WTC11 (cell line): ENCODE measurements around the gene FAM200B. TPM values are rescaled to one million over a fixed set of nuclear protein-coding genes. Genes with fewer than 3 reads are reported as not detected.

Experiments
- ATAC-seq: fragments of 200-7000 bp; cut with Tn5 transposase; 2 replicates; pipeline ENCODE4 v1.10.0; 2021; ENCODE audit warnings: mild to moderate bottlenecking, moderate library complexity
- CTCF ChIA-PET: fragments of 300-600 bp; sonication (Branson Sonifier 250); formaldehyde crosslinking; loops from one replicate; lab custom pipeline; 2021; ENCODE audit warnings: antibody characterized with exemption; lab: Charles Lee
- POLR2A ChIA-PET: fragments of 350-600 bp; sonication (Branson Sonifier 250); formaldehyde crosslinking; loops from one replicate; lab custom pipeline; 2021; ENCODE audit warnings: antibody characterized with exemption; lab: Charles Lee
- DNase-seq: peaks from one replicate; pipeline ENCODE4 v3.0.0; 2021; ENCODE audit warnings: low spot score
- H3K27ac Mint-ChIP-seq: 2 replicates; pipeline ENCODE4 v1.8.0; 2021; ENCODE audit warnings: mixed read lengths
- H3K27me3 Mint-ChIP-seq: 2 replicates; pipeline ENCODE4 v1.8.0; 2021; ENCODE audit warnings: low read depth, mild to moderate bottlenecking, moderate library complexity, mixed read lengths
- H3K36me3 Mint-ChIP-seq: 2 replicates; pipeline ENCODE4 v1.8.0; 2021; ENCODE audit warnings: mixed read lengths
- H3K4me1 Mint-ChIP-seq: 2 replicates; pipeline ENCODE4 v1.8.0; 2022; ENCODE audit warnings: mixed read lengths
- H3K4me3 Mint-ChIP-seq: 2 replicates; pipeline ENCODE4 v1.8.0; 2021; ENCODE audit warnings: mild to moderate bottlenecking, moderate library complexity, mixed read lengths
- H3K9me3 Mint-ChIP-seq: 2 replicates; pipeline ENCODE4 v1.8.0; 2021; ENCODE audit warnings: mixed read lengths
- CREB1 ChIP-seq: sonication (generic); formaldehyde crosslinking; IDR thresholded peaks from 2 replicates; pipeline ENCODE4 v1.8.0; 2023; ENCODE audit warnings: mild to moderate bottlenecking, missing genetic modification reagents
- ETV6 ChIP-seq: sonication (generic); formaldehyde crosslinking; IDR thresholded peaks from 2 replicates; pipeline ENCODE4 v1.8.1; 2022; ENCODE audit warnings: mild to moderate bottlenecking, missing genetic modification reagents
- HMGA2 ChIP-seq: fragments of 250-450 bp; sonication (Bioruptor Pico); IDR thresholded peaks from 2 replicates; pipeline ENCODE4 v1.4.0; 2021; ENCODE audit warnings: mild to moderate bottlenecking, moderate library complexity
- JAZF1 ChIP-seq: fragments of 250-450 bp; sonication (Bioruptor Pico); IDR thresholded peaks from 2 replicates; pipeline ENCODE4 v1.9.0; 2021; ENCODE audit warnings: moderate library complexity, mild to moderate bottlenecking, inconsistent platforms
- NFE2L1 ChIP-seq: sonication (generic); formaldehyde crosslinking; IDR thresholded peaks from 2 replicates; pipeline ENCODE4 v1.8.1; 2023; ENCODE audit warnings: missing genetic modification reagents
- NR2C2 ChIP-seq: sonication (generic); formaldehyde crosslinking; IDR thresholded peaks from 2 replicates; pipeline ENCODE4 v1.8.0; 2022; ENCODE audit warnings: mild to moderate bottlenecking, missing genetic modification reagents
- PRRX2 ChIP-seq: fragments of 250-450 bp; sonication (Bioruptor Pico); IDR thresholded peaks from 2 replicates; pipeline ENCODE4 v1.8.0; 2021; ENCODE audit warnings: mild to moderate bottlenecking
- TEAD4 ChIP-seq: sonication (generic); formaldehyde crosslinking; IDR thresholded peaks from 2 replicates; pipeline ENCODE4 v1.8.0; 2022; ENCODE audit warnings: mild to moderate bottlenecking, missing genetic modification reagents
- TP53 ChIP-seq: sonication (generic); formaldehyde crosslinking; IDR thresholded peaks from 2 replicates; pipeline ENCODE4 v1.8.1; 2023; ENCODE audit warnings: mild to moderate bottlenecking, missing genetic modification reagents
- ZBTB21 ChIP-seq: sonication (generic); formaldehyde crosslinking; IDR thresholded peaks from 2 replicates; pipeline ENCODE4 v1.8.1; 2023; ENCODE audit warnings: mild to moderate bottlenecking, missing genetic modification reagents, borderline replicate concordance
- ZNF138 ChIP-seq: sonication (generic); formaldehyde crosslinking; conservative IDR thresholded peaks from 2 replicates; pipeline ENCODE4 v1.8.1; 2022; ENCODE audit warnings: mild to moderate bottlenecking, moderate library complexity, missing genetic modification reagents
- total RNA-seq: library from RNA; stranded (reverse); gene quantifications from 3 replicates; pipeline ENCODE4 v1.2.3, GENCODE V29; 2021
- TF ChIP-seq, protein P1 (sequence below): sonication (generic); formaldehyde crosslinking; IDR thresholded peaks from 2 replicates; pipeline ENCODE4 v1.8.1; 2022; ENCODE audit warnings: missing genetic modification reagents, borderline replicate concordance
- TF ChIP-seq, protein P2 (sequence below): sonication (generic); formaldehyde crosslinking; IDR thresholded peaks from 2 replicates; pipeline ENCODE4 v1.8.1; 2023; ENCODE audit warnings: mild to moderate bottlenecking, missing genetic modification reagents, borderline replicate concordance
- TF ChIP-seq, protein P3 (sequence below): sonication (generic); formaldehyde crosslinking; IDR thresholded peaks from 2 replicates; pipeline ENCODE4 v1.8.1; 2023; ENCODE audit warnings: mild to moderate bottlenecking, missing genetic modification reagents, moderate library complexity
- TF ChIP-seq, protein P4 (sequence below): sonication (generic); formaldehyde crosslinking; IDR thresholded peaks from 2 replicates; pipeline ENCODE4 v1.8.1; 2023; ENCODE audit warnings: mild to moderate bottlenecking, moderate library complexity, missing genetic modification reagents
- TF ChIP-seq, protein P5 (sequence below): fragments of 250-450 bp; sonication (Bioruptor Pico); IDR thresholded peaks from 2 replicates; pipeline ENCODE4 v1.9.0; 2021; ENCODE audit warnings: mild to moderate bottlenecking
- TF ChIP-seq, protein P6 (sequence below): sonication (generic); formaldehyde crosslinking; IDR thresholded peaks from 2 replicates; pipeline ENCODE4 v1.8.1; 2022; ENCODE audit warnings: mild to moderate bottlenecking, moderate library complexity, missing genetic modification reagents
- TF ChIP-seq, protein P7 (sequence below): fragments of 250-450 bp; sonication (Bioruptor Pico); conservative IDR thresholded peaks from 2 replicates; pipeline ENCODE4 v1.9.0; 2021; ENCODE audit warnings: mild to moderate bottlenecking
- TF ChIP-seq, protein P8 (sequence below): sonication (generic); formaldehyde crosslinking; IDR thresholded peaks from 2 replicates; pipeline ENCODE4 v1.8.1; 2022; ENCODE audit warnings: mild to moderate bottlenecking, missing genetic modification reagents, moderate library complexity, borderline replicate concordance

FAM200B gene
- total RNA-seq, 1 experiment from 2014 or later, result 28.4 TPM

DNA sequence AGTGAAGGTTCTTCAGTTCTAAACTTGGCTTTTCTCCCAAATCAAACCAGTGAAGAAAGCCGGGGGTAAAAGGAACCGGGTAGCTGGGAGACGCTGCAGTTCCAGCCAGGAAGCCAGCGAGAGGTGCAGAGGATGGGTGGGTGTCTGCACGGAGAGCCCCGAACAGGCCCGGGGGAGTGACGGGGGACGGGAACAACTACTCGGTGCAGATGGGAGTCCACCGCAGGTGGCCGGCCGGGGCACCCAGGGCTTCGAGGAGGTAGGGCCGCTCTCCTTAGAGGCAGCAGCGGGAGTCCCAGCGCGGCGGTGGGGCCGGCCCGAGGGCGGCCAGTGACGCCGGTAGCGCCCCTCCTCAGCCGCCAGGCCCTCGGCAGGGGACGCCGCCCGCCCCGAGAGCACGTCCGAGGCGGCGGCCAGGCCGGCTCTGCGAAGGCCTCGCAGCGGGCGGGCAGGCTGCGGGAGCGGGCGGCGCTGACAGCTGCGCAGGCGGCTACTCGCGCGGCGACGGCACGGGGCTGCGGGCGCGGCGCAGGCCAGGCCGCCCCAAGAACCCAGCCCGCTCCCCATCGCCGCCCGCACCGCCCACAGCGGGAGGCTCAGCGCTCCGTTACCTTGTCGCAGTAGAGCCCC lies 26.9 kb upstream of the FAM200B start (continued):
- TF ChIP-seq, protein P1, sequence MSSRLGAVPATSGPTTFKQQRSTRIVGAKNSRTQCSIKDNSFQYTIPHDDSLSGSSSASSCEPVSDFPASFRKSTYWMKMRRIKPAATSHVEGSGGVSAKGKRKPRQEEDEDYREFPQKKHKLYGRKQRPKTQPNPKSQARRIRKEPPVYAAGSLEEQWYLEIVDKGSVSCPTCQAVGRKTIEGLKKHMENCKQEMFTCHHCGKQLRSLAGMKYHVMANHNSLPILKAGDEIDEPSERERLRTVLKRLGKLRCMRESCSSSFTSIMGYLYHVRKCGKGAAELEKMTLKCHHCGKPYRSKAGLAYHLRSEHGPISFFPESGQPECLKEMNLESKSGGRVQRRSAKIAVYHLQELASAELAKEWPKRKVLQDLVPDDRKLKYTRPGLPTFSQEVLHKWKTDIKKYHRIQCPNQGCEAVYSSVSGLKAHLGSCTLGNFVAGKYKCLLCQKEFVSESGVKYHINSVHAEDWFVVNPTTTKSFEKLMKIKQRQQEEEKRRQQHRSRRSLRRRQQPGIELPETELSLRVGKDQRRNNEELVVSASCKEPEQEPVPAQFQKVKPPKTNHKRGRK (CRISPR knock-in tag), result no peak
- TF ChIP-seq, protein P2, sequence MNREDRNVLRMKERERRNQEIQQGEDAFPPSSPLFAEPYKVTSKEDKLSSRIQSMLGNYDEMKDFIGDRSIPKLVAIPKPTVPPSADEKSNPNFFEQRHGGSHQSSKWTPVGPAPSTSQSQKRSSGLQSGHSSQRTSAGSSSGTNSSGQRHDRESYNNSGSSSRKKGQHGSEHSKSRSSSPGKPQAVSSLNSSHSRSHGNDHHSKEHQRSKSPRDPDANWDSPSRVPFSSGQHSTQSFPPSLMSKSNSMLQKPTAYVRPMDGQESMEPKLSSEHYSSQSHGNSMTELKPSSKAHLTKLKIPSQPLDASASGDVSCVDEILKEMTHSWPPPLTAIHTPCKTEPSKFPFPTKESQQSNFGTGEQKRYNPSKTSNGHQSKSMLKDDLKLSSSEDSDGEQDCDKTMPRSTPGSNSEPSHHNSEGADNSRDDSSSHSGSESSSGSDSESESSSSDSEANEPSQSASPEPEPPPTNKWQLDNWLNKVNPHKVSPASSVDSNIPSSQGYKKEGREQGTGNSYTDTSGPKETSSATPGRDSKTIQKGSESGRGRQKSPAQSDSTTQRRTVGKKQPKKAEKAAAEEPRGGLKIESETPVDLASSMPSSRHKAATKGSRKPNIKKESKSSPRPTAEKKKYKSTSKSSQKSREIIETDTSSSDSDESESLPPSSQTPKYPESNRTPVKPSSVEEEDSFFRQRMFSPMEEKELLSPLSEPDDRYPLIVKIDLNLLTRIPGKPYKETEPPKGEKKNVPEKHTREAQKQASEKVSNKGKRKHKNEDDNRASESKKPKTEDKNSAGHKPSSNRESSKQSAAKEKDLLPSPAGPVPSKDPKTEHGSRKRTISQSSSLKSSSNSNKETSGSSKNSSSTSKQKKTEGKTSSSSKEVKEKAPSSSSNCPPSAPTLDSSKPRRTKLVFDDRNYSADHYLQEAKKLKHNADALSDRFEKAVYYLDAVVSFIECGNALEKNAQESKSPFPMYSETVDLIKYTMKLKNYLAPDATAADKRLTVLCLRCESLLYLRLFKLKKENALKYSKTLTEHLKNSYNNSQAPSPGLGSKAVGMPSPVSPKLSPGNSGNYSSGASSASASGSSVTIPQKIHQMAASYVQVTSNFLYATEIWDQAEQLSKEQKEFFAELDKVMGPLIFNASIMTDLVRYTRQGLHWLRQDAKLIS (CRISPR knock-in tag), result no peak
- no peak for TF ChIP-seq NR2C2 (CRISPR knock-in tag)

DNA sequence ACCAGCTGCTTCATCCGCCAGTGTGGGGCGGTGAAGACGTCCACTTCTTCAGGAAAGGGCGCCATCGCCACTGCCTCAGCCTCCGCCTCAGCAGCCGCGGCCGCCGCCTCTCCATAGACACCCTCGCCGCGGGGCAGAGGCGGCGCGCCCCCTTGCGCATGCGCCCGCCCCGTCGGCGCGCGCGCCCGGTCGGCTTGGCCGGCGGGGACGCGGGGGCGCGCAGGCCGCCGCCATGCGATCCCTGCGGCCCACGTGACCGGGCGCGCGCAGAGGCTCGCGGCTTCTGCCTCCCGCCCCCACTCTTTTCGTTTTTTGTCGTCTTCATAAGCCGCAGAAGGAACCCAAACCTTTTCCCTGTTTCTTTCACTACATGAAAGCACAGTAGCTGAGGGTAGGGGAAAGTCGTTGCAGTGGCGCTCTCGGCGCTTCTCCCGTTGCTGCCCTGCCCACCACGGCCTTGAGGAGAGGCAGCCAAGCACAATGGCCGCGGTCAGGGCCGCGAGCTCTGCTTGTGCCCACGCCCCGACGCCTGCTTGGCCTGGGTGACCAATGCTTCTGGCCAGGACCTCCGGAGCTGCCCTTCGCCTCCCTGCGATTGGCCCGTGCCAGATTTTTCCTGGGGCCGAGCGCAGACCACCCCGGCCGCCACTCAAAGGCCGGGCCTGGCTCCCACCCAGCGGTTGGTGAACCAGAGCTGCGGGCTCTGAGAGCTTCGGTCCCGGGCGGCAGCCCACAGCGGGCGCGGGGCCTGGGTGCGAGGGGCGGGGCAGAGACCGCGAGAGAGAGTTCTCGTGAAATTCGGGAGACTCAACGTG lies 26.2 kb upstream of the FAM200B start, which contains the start of gene FBXL5:
TSS of gene FBXL5 (minus strand) at position 135 of the 815 bp plus-strand sequence. CDS start at position 65, 70 bp downstream.
- peaks cover 38% of the 10 kb centered on the region for H3K4me1 Mint-ChIP-seq
- TF ChIP-seq HMGA2 (CRISPR knock-in tag), result no peak
- TF ChIP-seq NFE2L1 (CRISPR knock-in tag), result no peak
- TF ChIP-seq NR2C2 (CRISPR knock-in tag), result no peak
- TF ChIP-seq PRRX2 (CRISPR knock-in tag), result peak; percentile 67
- no peak for TF ChIP-seq JAZF1
- no peak for TF ChIP-seq TEAD4 (CRISPR knock-in tag)
- TF ChIP-seq, protein P3, sequence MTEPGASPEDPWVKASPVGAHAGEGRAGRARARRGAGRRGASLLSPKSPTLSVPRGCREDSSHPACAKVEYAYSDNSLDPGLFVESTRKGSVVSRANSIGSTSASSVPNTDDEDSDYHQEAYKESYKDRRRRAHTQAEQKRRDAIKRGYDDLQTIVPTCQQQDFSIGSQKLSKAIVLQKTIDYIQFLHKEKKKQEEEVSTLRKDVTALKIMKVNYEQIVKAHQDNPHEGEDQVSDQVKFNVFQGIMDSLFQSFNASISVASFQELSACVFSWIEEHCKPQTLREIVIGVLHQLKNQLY (CRISPR knock-in tag), result no peak
- TF ChIP-seq, protein P4, sequence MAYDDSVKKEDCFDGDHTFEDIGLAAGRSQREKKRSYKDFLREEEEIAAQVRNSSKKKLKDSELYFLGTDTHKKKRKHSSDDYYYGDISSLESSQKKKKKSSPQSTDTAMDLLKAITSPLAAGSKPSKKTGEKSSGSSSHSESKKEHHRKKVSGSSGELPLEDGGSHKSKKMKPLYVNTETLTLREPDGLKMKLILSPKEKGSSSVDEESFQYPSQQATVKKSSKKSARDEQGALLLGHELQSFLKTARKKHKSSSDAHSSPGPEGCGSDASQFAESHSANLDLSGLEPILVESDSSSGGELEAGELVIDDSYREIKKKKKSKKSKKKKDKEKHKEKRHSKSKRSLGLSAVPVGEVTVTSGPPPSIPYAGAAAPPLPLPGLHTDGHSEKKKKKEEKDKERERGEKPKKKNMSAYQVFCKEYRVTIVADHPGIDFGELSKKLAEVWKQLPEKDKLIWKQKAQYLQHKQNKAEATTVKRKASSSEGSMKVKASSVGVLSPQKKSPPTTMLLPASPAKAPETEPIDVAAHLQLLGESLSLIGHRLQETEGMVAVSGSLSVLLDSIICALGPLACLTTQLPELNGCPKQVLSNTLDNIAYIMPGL (CRISPR knock-in tag), result peak; percentile 80; the same call in 1 of the 2 replicates
- TF ChIP-seq, protein P5, sequence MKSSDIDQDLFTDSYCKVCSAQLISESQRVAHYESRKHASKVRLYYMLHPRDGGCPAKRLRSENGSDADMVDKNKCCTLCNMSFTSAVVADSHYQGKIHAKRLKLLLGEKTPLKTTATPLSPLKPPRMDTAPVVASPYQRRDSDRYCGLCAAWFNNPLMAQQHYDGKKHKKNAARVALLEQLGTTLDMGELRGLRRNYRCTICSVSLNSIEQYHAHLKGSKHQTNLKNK (CRISPR knock-in tag), result no peak
- no peak for TF ChIP-seq ZBTB21 (CRISPR knock-in tag)
- TF ChIP-seq, protein P6, sequence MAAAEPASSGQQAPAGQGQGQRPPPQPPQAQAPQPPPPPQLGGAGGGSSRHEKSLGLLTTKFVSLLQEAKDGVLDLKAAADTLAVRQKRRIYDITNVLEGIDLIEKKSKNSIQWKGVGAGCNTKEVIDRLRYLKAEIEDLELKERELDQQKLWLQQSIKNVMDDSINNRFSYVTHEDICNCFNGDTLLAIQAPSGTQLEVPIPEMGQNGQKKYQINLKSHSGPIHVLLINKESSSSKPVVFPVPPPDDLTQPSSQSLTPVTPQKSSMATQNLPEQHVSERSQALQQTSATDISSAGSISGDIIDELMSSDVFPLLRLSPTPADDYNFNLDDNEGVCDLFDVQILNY, result 0 out of 2 replicates have a peak, but pooled peaks have one; percentile 48
- TF ChIP-seq ZNF138, result no peak
- TF ChIP-seq, protein P7, sequence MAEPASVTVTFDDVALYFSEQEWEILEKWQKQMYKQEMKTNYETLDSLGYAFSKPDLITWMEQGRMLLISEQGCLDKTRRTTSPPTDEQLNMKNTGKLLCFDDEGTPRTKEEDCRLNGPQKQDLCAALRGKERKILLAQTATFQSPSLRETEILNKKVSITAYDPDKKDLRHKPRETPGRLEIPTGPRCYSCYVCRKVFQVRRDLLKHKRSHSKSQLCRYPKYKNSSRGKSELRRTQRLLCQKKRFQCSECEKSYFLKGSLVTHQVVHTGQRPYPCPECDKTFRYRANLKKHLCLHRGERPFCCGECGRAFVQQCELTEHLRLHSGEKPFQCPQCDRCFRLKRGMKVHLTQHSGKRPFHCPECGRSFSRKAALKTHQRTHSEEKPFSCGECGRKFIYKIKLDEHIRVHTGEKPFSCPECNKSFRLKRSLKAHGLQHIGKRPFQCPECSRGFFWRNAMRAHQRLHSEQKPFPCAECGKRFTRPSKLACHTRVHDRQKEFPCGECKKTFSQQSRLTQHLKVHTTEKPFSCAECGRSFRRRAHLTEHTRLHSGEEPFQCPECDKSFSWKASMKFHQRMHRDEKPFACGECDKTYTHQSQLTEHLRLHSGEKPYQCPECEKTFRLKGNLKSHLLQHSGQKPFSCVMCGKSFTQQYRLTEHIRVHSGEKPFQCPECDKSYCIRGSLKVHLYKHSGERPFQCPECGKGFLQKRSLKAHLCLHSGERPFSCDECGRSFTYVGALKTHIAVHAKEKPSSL (CRISPR knock-in tag), result no peak
- TF ChIP-seq CREB1, result peak; percentile 64; the same call in 1 of the 2 replicates
- TF ChIP-seq, protein P8, sequence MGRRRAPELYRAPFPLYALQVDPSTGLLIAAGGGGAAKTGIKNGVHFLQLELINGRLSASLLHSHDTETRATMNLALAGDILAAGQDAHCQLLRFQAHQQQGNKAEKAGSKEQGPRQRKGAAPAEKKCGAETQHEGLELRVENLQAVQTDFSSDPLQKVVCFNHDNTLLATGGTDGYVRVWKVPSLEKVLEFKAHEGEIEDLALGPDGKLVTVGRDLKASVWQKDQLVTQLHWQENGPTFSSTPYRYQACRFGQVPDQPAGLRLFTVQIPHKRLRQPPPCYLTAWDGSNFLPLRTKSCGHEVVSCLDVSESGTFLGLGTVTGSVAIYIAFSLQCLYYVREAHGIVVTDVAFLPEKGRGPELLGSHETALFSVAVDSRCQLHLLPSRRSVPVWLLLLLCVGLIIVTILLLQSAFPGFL (CRISPR knock-in tag), result no peak
- TF ChIP-seq TP53 (CRISPR knock-in tag), result peak; percentile 29; the same call in 1 of the 2 replicates
- TF ChIP-seq ETV6, result peak; percentile 65; the same call in 1 of the 2 replicates

More for the DNA sequence above, 26.2 kb upstream of the FAM200B start, which contains the start of gene FBXL5:
- Mint-ChIP-seq H3K27me3 (peaks cover 2% of the 10 kb centered on the region; the same call in 1 of the 2 replicates), H3K9me3 (no peaks in the 10 kb centered on the region), H3K4me3 (peak within 1 kb of the TSS; percentile 96), H3K27ac (peak within 1 kb of the TSS; percentile 99), H3K36me3 (no peaks in the 10 kb centered on the region; the same call in 1 of the 2 replicates)
- ATAC-seq (peak; percentile 62), DNase-seq (peak; percentile 71)
- ChIA-PET CTCF (no interaction called here), POLR2A (interaction anchor here (1.0 to 2.8 kb wide), 2 partner anchors 26 to 176 kb away, joined by 3 to 25 read pairs; partner anchors contain the start of gene FAM200B)
